ENCODE results near the gene ARFRP1. TPM values are rescaled to one million over a fixed set of nuclear protein-coding genes. Genes with fewer than 3 reads are reported as not detected.

The ARFRP1 gene
- total and polyA plus RNA-seq, 2 of the 13 experiments (the other 11 are each of a cell fraction or from before 2014, with no cell fraction given): 32.0 to 51.1 TPM

- no peak for TF ChIP-seq ASH2L (IDR thresholded peaks at IDR 0.05; ENCODE audit: insufficient read length, low read depth, low read length)
- no peak for TF ChIP-seq PBX2 (CRISPR knock-in tag; IDR thresholded peaks at IDR 0.05)
- TF ChIP-seq HNRNPK (IDR thresholded peaks at IDR 0.05; ENCODE audit: low read depth, low read length, poor library complexity, severe bottlenecking): peak; percentile 6
- no peak for TF ChIP-seq FOXP4 (CRISPR knock-in tag; IDR thresholded peaks at IDR 0.05)
- no peak; the same call in 1 of the 2 replicates for TF ChIP-seq ZKSCAN5 (CRISPR knock-in tag; IDR thresholded peaks at IDR 0.05)
- TF ChIP-seq ZNF335 (CRISPR knock-in tag; IDR thresholded peaks at IDR 0.05): no peak
- TF ChIP-seq PRDM10 (CRISPR knock-in tag; IDR thresholded peaks at IDR 0.05; ENCODE audit: low read depth): no peak
- TF ChIP-seq ZFP90 (CRISPR knock-in tag; IDR thresholded peaks at IDR 0.05; ENCODE audit: borderline replicate concordance): no peak
- TF ChIP-seq TP53 (CRISPR knock-in tag; conservative IDR thresholded peaks at IDR 0.05): no peak
- no peak for TF ChIP-seq KLF11 (CRISPR knock-in tag; IDR thresholded peaks at IDR 0.05)
- no peak for TF ChIP-seq KLF9 (CRISPR knock-in tag; IDR thresholded peaks at IDR 0.05; ENCODE audit: low read depth)
- no peak; the same call in 1 of the 2 replicates for TF ChIP-seq KDM3A (CRISPR knock-in tag; IDR thresholded peaks at IDR 0.05; ENCODE audit: low read depth)
- TF ChIP-seq ZNF430 (CRISPR knock-in tag; IDR thresholded peaks at IDR 0.05): no peak
- TF ChIP-seq ZBTB14 (CRISPR knock-in tag; IDR thresholded peaks at IDR 0.05): no peak
- no peak for TF ChIP-seq ZNF691 (CRISPR knock-in tag; IDR thresholded peaks at IDR 0.05; ENCODE audit: borderline replicate concordance, low read depth)
- TF ChIP-seq TBP (CRISPR knock-in tag; IDR thresholded peaks at IDR 0.05): no peak
- TF ChIP-seq ZNF619 (CRISPR knock-in tag; IDR thresholded peaks at IDR 0.05): no peak
- TF ChIP-seq MED8 (CRISPR knock-in tag; IDR thresholded peaks at IDR 0.05; ENCODE audit: insufficient replicate concordance): no peak
- TF ChIP-seq NFIB (CRISPR knock-in tag; IDR thresholded peaks at IDR 0.05; ENCODE audit: borderline replicate concordance): no peak
- no peak for TF ChIP-seq ZMAT5 (CRISPR knock-in tag; IDR thresholded peaks at IDR 0.05; ENCODE audit: borderline replicate concordance, low read depth)
Observed at GRCh38 chr20:63745961-63746731, 38.4 kb upstream of the ARFRP1 start (continued).
